Activated CD8-positive, alpha-beta T cell treated with anti-CD3 and anti-CD28 coated beads for 36 hours (primary cell): ENCODE data around the gene C11orf68. TPM values are rescaled to one million over a fixed set of nuclear protein-coding genes. Genes with fewer than 3 reads are reported as not detected.

ENCODE experiments used
- ATAC-seq: fragments of 200-7000 bp; cut with Tn5 transposase; one replicate; pipeline ENCODE4 v1.10.0; 2021; ENCODE audit warnings: mild to moderate bottlenecking, moderate library complexity
- CTCF ChIA-PET: fragments of 350-600 bp; sonication (Branson Sonifier 250); formaldehyde crosslinking; loops from one replicate; lab custom pipeline; 2021; ENCODE audit warnings: antibody characterized with exemption; lab: Charles Lee
- POLR2A ChIA-PET: fragments of 350-600 bp; sonication (Branson Sonifier 250); formaldehyde crosslinking; loops from one replicate; lab custom pipeline; 2021; ENCODE audit warnings: antibody characterized with exemption; lab: Charles Lee
- DNase-seq: peaks from one replicate; pipeline ENCODE4 v3.0.0-alpha.2; 2020
- H3K27ac Mint-ChIP-seq: one replicate; pipeline ENCODE4 v1.8.0; 2021; ENCODE audit warnings: mild to moderate bottlenecking, mixed read lengths
- H3K27me3 Mint-ChIP-seq: one replicate; pipeline ENCODE4 v1.8.0; 2021; ENCODE audit warnings: mixed read lengths
- H3K36me3 Mint-ChIP-seq: one replicate; pipeline ENCODE4 v1.8.0; 2021; ENCODE audit warnings: low read depth, mixed read lengths
- H3K4me1 Mint-ChIP-seq: one replicate; pipeline ENCODE4 v1.8.0; 2021; ENCODE audit warnings: low read depth, mixed read lengths
- H3K4me3 Mint-ChIP-seq: one replicate; pipeline ENCODE4 v1.8.0; 2021; ENCODE audit warnings: mild to moderate bottlenecking, moderate library complexity, mixed read lengths
- H3K9me3 Mint-ChIP-seq: one replicate; pipeline ENCODE4 v1.8.0; 2021; ENCODE audit warnings: mixed read lengths
- CTCF ChIP-seq: fragments of 200-600 bp; IDR thresholded peaks from one replicate; pipeline ENCODE4 v1.8.0; 2022; ENCODE audit warnings: antibody characterized with exemption, mild to moderate bottlenecking
- intact Hi-C: fragments of 100-400 bp; cut with micrococcal nuclease; formaldehyde crosslinking; loops from one replicate; pipeline ENCODE4 v1.10.0; 2022
- total RNA-seq, 2 experiments: library from RNA; stranded (reverse); gene quantifications; one replicate each; pipeline ENCODE4 v1.2.3, GENCODE V29; 2021

The C11orf68 gene
- total RNA-seq, 2 experiments from 2014 or later, result 26.2 to 26.3 TPM

- DNase-seq (peak; percentile 97), ATAC-seq (peak; percentile 88)
- Mint-ChIP-seq H3K4me1 (peaks cover 32% of the 10 kb centered on the region), H3K27ac (peak within 1 kb of the TSS; percentile 86), H3K9me3 (no peaks in the 10 kb centered on the region), H3K27me3 (peaks cover 5% of the 10 kb centered on the region), H3K36me3 (peaks cover 22% of the 10 kb centered on the region), H3K4me3 (peak within 1 kb of the TSS; percentile 80)
- no peak for TF ChIP-seq CTCF
- intact Hi-C loops, result no loop called here
- ChIA-PET POLR2A (interaction anchor here (0.6 to 28.1 kb wide), 15 partner anchors 9 to 478 kb away, joined by 3 to 560 read pairs (median 5); partner anchors contain the start of genes C11orf68, CCDC85B, CFL1 and CTSW), CTCF (interaction anchor here (0.9 to 4.2 kb wide), 6 partner anchors 9 to 121 kb away, joined by 3 to 71 read pairs (median 4); partner anchors contain the start of genes C11orf68, CCDC85B and FIBP)
Observed at GRCh38 chr11:65900125-65900898, 18.6 kb downstream of the C11orf68 start, which contains the start of gene FOSL1. FOSL1 (minus strand) TSS chr11:65900388; CDS start chr11:65900339, 49 bp downstream.

DNA sequence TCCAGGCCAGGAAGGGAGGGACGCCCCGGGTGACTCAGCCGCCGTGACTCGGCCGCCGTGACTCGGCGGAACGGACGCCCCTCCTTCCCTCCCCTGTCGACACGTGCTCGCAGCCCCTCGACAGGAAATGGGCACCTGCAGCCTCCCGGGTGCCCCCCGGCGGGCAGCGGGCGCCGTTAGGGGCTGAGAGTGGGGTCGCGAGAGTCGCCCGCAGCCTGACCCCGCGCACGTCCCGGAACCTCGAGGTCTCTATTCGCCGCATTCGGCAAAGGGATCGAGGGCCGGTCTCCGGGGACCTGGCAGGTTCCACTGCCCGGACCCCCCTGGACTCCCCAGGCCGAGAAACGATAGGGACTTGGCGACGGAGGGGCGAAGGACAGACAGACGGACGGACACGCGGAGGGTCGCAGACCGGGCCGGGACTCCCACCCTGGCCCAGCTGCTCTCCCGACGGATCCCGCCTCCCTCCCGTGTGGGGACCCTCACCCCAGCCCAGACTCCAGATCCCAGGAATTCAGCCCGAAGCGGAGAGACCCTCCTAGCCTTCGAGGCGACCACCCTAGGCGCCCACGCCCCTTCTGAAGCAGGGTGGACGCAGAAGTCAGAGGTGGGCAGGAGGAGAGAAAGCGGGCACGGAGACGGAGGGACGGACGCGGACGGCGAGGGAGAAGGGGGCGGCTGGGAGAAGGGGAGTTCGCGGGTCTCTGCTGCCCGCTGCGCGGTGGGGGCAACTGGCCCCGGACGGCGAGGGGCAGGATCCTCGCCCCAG lies 19.3 kb downstream of the C11orf68 start:
- Mint-ChIP-seq H3K27me3 (peaks cover 3% of the 10 kb centered on the region), H3K4me1 (peaks cover 34% of the 10 kb centered on the region), H3K27ac (peak overlapping the region; percentile 86), H3K36me3 (peaks cover 25% of the 10 kb centered on the region), H3K9me3 (no peaks in the 10 kb centered on the region), H3K4me3 (peak overlapping the region; percentile 80)
- peak; percentile 11 for TF ChIP-seq CTCF
- intact Hi-C loops, result loop anchor here (10.0 kb wide), 1 partner anchor 65 kb away; the partner anchor contains the start of gene SART1
- ChIA-PET POLR2A (interaction anchor here (0.6 to 28.1 kb wide), 14 partner anchors 10 to 477 kb away, joined by 3 to 560 read pairs (median 6); partner anchors contain the start of genes BANF1, C11orf68, CCDC85B and CFL1), CTCF (interaction anchor here (0.8 to 7.1 kb wide), 6 partner anchors 10 to 59 kb away, joined by 3 to 71 read pairs (median 22); partner anchors contain the start of genes CCDC85B, FIBP and MUS81)
- DNase-seq (peak; percentile 88), ATAC-seq (peak; percentile 36)

GRCh38 chr11:65898656-65899355 lies 20.1 kb downstream of the C11orf68 start:
- ATAC-seq (no peak), DNase-seq (no peak)
- Mint-ChIP-seq H3K4me3 (peak overlapping the region; percentile 80), H3K4me1 (peaks cover 40% of the 10 kb centered on the region), H3K27me3 (peaks cover 3% of the 10 kb centered on the region), H3K27ac (peak overlapping the region; percentile 86), H3K36me3 (peaks cover 30% of the 10 kb centered on the region), H3K9me3 (no peaks in the 10 kb centered on the region)
- intact Hi-C loops, result loop anchor here (10.0 kb wide), 1 partner anchor 66 kb away; the partner anchor contains the start of gene SART1
- CTCF ChIA-PET, result interaction anchor here (0.6 to 7.1 kb wide), 9 partner anchors 10 to 196 kb away, joined by 3 to 50 read pairs (median 4); partner anchors contain the start of genes CCDC85B, FIBP and MUS81
- no peak for TF ChIP-seq CTCF
- POLR2A ChIA-PET, result interaction anchor here (0.6 to 28.1 kb wide), 14 partner anchors 9 to 476 kb away, joined by 3 to 560 read pairs (median 6); partner anchors contain the start of genes BANF1, C11orf68, CCDC85B and CFL1

- Mint-ChIP-seq H3K27ac (peak overlapping the region; percentile 57), H3K27me3 (peaks cover under 1% of the 10 kb centered on the region), H3K9me3 (no peaks in the 10 kb centered on the region), H3K36me3 (peaks cover 38% of the 10 kb centered on the region), H3K4me3 (no peak overlapping the region), H3K4me1 (peaks cover 49% of the 10 kb centered on the region)
- intact Hi-C loops, result loop anchor here (10.0 kb wide), 1 partner anchor 68 kb away; the partner anchor contains the start of gene SART1
- no peak for DNase-seq
- CTCF ChIA-PET, result interaction anchor here (1.2 to 7.1 kb wide), 4 partner anchors 8 to 148 kb away, joined by 3 to 50 read pairs (median 22); partner anchors contain the start of genes CCDC85B and FIBP
- POLR2A ChIA-PET, result interaction anchor here (0.6 to 28.1 kb wide), 8 partner anchors 7 to 474 kb away, joined by 3 to 560 read pairs (median 6); partner anchors contain the start of genes CCDC85B, CFL1, EFEMP2 and FIBP
- no peak for ATAC-seq
- TF ChIP-seq CTCF, result no peak
Observed at GRCh38 chr11:65897020-65897471, 21.8 kb downstream of the C11orf68 start.
